ENCODE results near the gene ALDH7A1. TPM values are rescaled to one million over a fixed set of nuclear protein-coding genes. Genes with fewer than 3 reads are reported as not detected.
"Not testable (repeated sequence)": the region's sequence is repeated elsewhere in the genome, so short reads cannot be mapped to it uniquely, and the experiment has no call there.

The ALDH7A1 gene
- total RNA-seq, 4 donors from 2014 or later, result 35.9 to 89.7 (median 48.2) TPM

- no peaks in the 10 kb centered on the region for H3K9me3 ChIP-seq
- no peaks in the 10 kb centered on the region for H3K4me1 ChIP-seq
- DNase-seq, result no peak
- H3K4me3 ChIP-seq, result no peak overlapping the region
- H3K36me3 ChIP-seq, result peaks cover 0 to 100% (median 25%) of the 10 kb centered on the region in 3 donors
- intact Hi-C loops (cut with DNase I), result no loop called here
- TF ChIP-seq CTCF (IDR thresholded peaks at IDR 0.05), result no peak
- TF ChIP-seq POLR2A (IDR thresholded peaks at IDR 0.05), result no peak
- H3K27me3 ChIP-seq, result no peaks in the 10 kb centered on the region
- 87 to 93% methylated on average over 3 of the region's 4 CpGs for WGBS, 2 donors
- no peak overlapping the region for H3K27ac ChIP-seq
Measured at GRCh38 chr5:126568206-126568755, 26.7 kb downstream of the ALDH7A1 start.

- Histone ChIP-seq H3K4me1 (no peaks in the 10 kb centered on the region), H3K36me3 (peaks cover 0 to 100% (median 10%) of the 10 kb centered on the region in 3 donors), H3K27ac (no peak overlapping the region), H3K9me3 (no peaks in the 10 kb centered on the region), H3K4me3 (no peak overlapping the region), H3K27me3 (no peaks in the 10 kb centered on the region)
- intact Hi-C loops (cut with DNase I), result no loop called here
- TF ChIP-seq CTCF (IDR thresholded peaks at IDR 0.05) (no peak), POLR2A (IDR thresholded peaks at IDR 0.05) (no peak)
- WGBS, 2 donors, result 85 to 91% methylated on average over 2 of the region's 2 CpGs
- no peak for DNase-seq
Measured at GRCh38 chr5:126562823-126563222, 32.2 kb downstream of the ALDH7A1 start.

- TF ChIP-seq POLR2A (IDR thresholded peaks at IDR 0.05) (no peak), CTCF (IDR thresholded peaks at IDR 0.05) (no peak)
- peaks cover 0 to 100% (median 11%) of the 10 kb centered on the region in 3 donors for H3K36me3 ChIP-seq
- H3K4me1 ChIP-seq, result no peaks in the 10 kb centered on the region
- no peak overlapping the region for H3K4me3 ChIP-seq
- H3K27ac ChIP-seq, result no peak overlapping the region
- no peaks in the 10 kb centered on the region for H3K9me3 ChIP-seq
- no peak for DNase-seq
- intact Hi-C loops (cut with DNase I), result no loop called here
- WGBS, 2 donors, result 72 to 75% methylated on average over 1 of the region's 1 CpG
- H3K27me3 ChIP-seq, result no peaks in the 10 kb centered on the region
Measured at GRCh38 chr5:126561908-126562307, 33.1 kb downstream of the ALDH7A1 start.

GRCh38 chr5:126555101-126555500 is 39.9 kb downstream of the ALDH7A1 start:
- intact Hi-C loops (cut with DNase I), result not testable (repeated sequence)

GRCh38 chr5:126552614-126553013 is 42.4 kb downstream of the ALDH7A1 start:
- WGBS, 2 donors, result 73 to 80% methylated on average over 2 of the region's 2 CpGs
- DNase-seq, result no peak
- no peaks in the 10 kb centered on the region for H3K27me3 ChIP-seq
- H3K4me1 ChIP-seq, result no peaks in the 10 kb centered on the region
- H3K9me3 ChIP-seq, result no peaks in the 10 kb centered on the region
- intact Hi-C loops (cut with DNase I), result no loop called here
- H3K27ac ChIP-seq, result no peak overlapping the region
- no peak for TF ChIP-seq CTCF (IDR thresholded peaks at IDR 0.05)
- no peak for TF ChIP-seq POLR2A (IDR thresholded peaks at IDR 0.05)
- H3K36me3 ChIP-seq, result peaks cover 0 to 99% (median 40%) of the 10 kb centered on the region in 3 donors
- no peak overlapping the region for H3K4me3 ChIP-seq

More at GRCh38 chr5:126555101-126555500, 39.9 kb downstream of the ALDH7A1 start:
- H3K27ac ChIP-seq, H3K9me3 ChIP-seq, DNase-seq, H3K27me3 ChIP-seq, H3K4me3 ChIP-seq, H3K4me1 ChIP-seq: not testable (repeated sequence)
- H3K36me3 ChIP-seq, result peaks cover 0 to 99% (median 49%) of the 10 kb centered on the region in 3 donors
- WGBS, 2 donors, result 87 to 92% methylated on average over 8 to 9 of the region's 9 CpGs
